Measurements from ENCODE around the gene MAP2K1. TPM values are rescaled to one million over a fixed set of nuclear protein-coding genes. Genes with fewer than 3 reads are reported as not detected.

MAP2K1 gene
- total RNA-seq, 1 experiment from 2014 or later, result 56.8 TPM

GRCh38 chr15:66405007-66405406 is 18.3 kb downstream of the MAP2K1 start:
- DNase-seq (ENCODE audit: low spot score), result no peak
- no TSS peak for BruUV-seq (replicated peaks)
- CTCF ChIA-PET, result no interaction called here
- no peak overlapping the region for H3K4me3 ChIP-seq (ENCODE audit: low read depth, low read length, poor library complexity, severe bottlenecking)
- intact Hi-C loops (cut with micrococcal nuclease; ENCODE audit: unreplicated experiment), result no loop called here
- no peaks in the 10 kb centered on the region for H3K9me3 ChIP-seq (ENCODE audit: low read depth, low read length, poor library complexity, severe bottlenecking)
- no peaks in the 10 kb centered on the region for H3K27me3 ChIP-seq (replicated peaks; ENCODE audit: insufficient read depth, low read depth, low read length, poor library complexity)
- POLR2A ChIA-PET (ENCODE audit: low non-redundant PET), result no interaction called here
- peaks cover 44% of the 10 kb centered on the region for H3K4me1 ChIP-seq (ENCODE audit: insufficient read depth, low read length, poor library complexity, severe bottlenecking)
- peak overlapping the region; percentile 34 for H3K27ac ChIP-seq (ENCODE audit: low read depth, low read length, poor library complexity, severe bottlenecking)
- no peaks in the 10 kb centered on the region for H3K36me3 ChIP-seq (ENCODE audit: insufficient read depth, low read length, poor library complexity, severe bottlenecking)
- no peak for TF ChIP-seq EZH2 (IDR thresholded peaks at IDR 0.05; ENCODE audit: borderline replicate concordance, low read depth, low read length, poor library complexity, severe bottlenecking)
- TF ChIP-seq, protein P1, sequence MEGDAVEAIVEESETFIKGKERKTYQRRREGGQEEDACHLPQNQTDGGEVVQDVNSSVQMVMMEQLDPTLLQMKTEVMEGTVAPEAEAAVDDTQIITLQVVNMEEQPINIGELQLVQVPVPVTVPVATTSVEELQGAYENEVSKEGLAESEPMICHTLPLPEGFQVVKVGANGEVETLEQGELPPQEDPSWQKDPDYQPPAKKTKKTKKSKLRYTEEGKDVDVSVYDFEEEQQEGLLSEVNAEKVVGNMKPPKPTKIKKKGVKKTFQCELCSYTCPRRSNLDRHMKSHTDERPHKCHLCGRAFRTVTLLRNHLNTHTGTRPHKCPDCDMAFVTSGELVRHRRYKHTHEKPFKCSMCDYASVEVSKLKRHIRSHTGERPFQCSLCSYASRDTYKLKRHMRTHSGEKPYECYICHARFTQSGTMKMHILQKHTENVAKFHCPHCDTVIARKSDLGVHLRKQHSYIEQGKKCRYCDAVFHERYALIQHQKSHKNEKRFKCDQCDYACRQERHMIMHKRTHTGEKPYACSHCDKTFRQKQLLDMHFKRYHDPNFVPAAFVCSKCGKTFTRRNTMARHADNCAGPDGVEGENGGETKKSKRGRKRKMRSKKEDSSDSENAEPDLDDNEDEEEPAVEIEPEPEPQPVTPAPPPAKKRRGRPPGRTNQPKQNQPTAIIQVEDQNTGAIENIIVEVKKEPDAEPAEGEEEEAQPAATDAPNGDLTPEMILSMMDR (conservative IDR thresholded peaks at IDR 0.05; ENCODE audit: low read depth, low read length), result no peak

DNA sequence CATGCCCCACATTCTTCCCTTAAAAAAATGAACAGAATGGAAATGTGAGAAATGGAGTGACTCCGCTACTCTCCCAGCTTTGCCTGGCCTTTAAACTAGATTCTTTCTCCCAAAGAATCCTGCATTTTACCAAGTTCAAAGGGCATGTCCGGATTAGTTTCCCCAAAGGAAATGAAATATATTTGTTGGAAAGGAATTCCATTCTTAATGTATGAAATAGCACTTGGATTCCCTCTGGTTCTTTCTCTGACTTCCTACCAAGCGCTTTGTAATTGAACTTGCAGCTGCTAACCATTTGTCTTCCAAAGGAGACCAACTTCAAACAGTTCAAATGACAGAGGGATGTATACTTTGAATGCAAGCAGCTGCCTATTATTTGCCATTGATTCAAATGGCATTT is 18.9 kb downstream of the MAP2K1 start:
- Histone ChIP-seq H3K27me3 (replicated peaks; ENCODE audit: insufficient read depth, low read depth, low read length, poor library complexity) (no peaks in the 10 kb centered on the region), H3K4me1 (ENCODE audit: insufficient read depth, low read length, poor library complexity, severe bottlenecking) (peaks cover 50% of the 10 kb centered on the region), H3K4me3 (ENCODE audit: low read depth, low read length, poor library complexity, severe bottlenecking) (no peak overlapping the region), H3K9me3 (ENCODE audit: low read depth, low read length, poor library complexity, severe bottlenecking) (no peaks in the 10 kb centered on the region), H3K27ac (ENCODE audit: low read depth, low read length, poor library complexity, severe bottlenecking) (peak overlapping the region; percentile 34), H3K36me3 (ENCODE audit: insufficient read depth, low read length, poor library complexity, severe bottlenecking) (no peaks in the 10 kb centered on the region)
- CTCF ChIA-PET, result no interaction called here
- DNase-seq (ENCODE audit: low spot score), result peak; percentile 44
- POLR2A ChIA-PET (ENCODE audit: low non-redundant PET), result no interaction called here
- TF ChIP-seq, protein P1 (conservative IDR thresholded peaks at IDR 0.05; ENCODE audit: low read depth, low read length), result no peak
- no peak for TF ChIP-seq EZH2 (IDR thresholded peaks at IDR 0.05; ENCODE audit: borderline replicate concordance, low read depth, low read length, poor library complexity, severe bottlenecking)
- no TSS peak for BruUV-seq (replicated peaks)
- intact Hi-C loops (cut with micrococcal nuclease; ENCODE audit: unreplicated experiment), result no loop called here

DNA sequence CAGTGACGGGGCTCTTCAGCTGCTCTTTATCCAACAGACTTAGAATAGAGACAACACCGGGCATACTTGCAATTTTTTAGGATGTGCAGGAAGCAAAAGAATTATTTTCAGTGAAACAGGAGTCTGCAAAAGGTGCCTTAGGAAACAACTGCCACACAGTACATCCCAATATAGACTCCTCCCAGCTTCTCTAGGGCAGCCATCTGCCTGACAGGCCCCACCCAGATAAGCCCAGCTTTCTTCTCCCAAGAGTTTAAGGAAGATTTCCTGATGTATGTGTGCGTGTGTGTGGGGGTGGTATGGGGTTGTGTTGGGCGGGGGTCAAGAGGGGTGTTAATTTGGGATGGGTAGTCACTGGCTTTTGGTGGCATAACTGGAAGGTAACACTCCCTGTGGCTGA is 21.5 kb downstream of the MAP2K1 start:
- H3K36me3 ChIP-seq (ENCODE audit: insufficient read depth, low read length, poor library complexity, severe bottlenecking), result no peaks in the 10 kb centered on the region
- no peak overlapping the region for H3K27ac ChIP-seq (ENCODE audit: low read depth, low read length, poor library complexity, severe bottlenecking)
- TF ChIP-seq, protein P1 (conservative IDR thresholded peaks at IDR 0.05; ENCODE audit: low read depth, low read length), result no peak
- no peak for TF ChIP-seq EZH2 (IDR thresholded peaks at IDR 0.05; ENCODE audit: borderline replicate concordance, low read depth, low read length, poor library complexity, severe bottlenecking)
- H3K4me3 ChIP-seq (ENCODE audit: low read depth, low read length, poor library complexity, severe bottlenecking), result no peak overlapping the region
- no TSS peak for BruUV-seq (replicated peaks)
- ChIA-PET POLR2A (ENCODE audit: low non-redundant PET) (no interaction called here), CTCF (no interaction called here)
- intact Hi-C loops (cut with micrococcal nuclease; ENCODE audit: unreplicated experiment), result no loop called here
- H3K27me3 ChIP-seq (replicated peaks; ENCODE audit: insufficient read depth, low read depth, low read length, poor library complexity), result no peaks in the 10 kb centered on the region
- H3K4me1 ChIP-seq (ENCODE audit: insufficient read depth, low read length, poor library complexity, severe bottlenecking), result peaks cover 63% of the 10 kb centered on the region
- H3K9me3 ChIP-seq (ENCODE audit: low read depth, low read length, poor library complexity, severe bottlenecking), result no peaks in the 10 kb centered on the region
- DNase-seq (ENCODE audit: low spot score), result no peak

All from A673 (cell line).